K562 (cell line): ENCODE data around the gene ARMC6. TPM values are rescaled to one million over a fixed set of nuclear protein-coding genes. Genes with fewer than 3 reads are reported as not detected.

Experiments used
- BRD9 ChIP-seq: fragments of 450-650 bp; IDR thresholded peaks from 2 replicates; pipeline ENCODE4 v1.6.1; 2018; ENCODE audit warnings: low read depth; ENCODE audit not compliant: partially characterized antibody
- CLOCK ChIP-seq: fragments of 250-450 bp; sonication (Bioruptor Pico); IDR thresholded peaks from 2 replicates; pipeline ENCODE4 v1.4.0; 2020; ENCODE audit warnings: mild to moderate bottlenecking, moderate library complexity, borderline replicate concordance
- ETV1 ChIP-seq: fragments of 450-650 bp; conservative IDR thresholded peaks from 2 replicates; pipeline ENCODE4 v1.6.1; 2016; ENCODE audit warnings: missing genetic modification characterization, control low read depth, low read depth, missing compliant biosample characterization
- FOXA1 ChIP-seq: fragments of 450-650 bp; IDR thresholded peaks from 2 replicates; pipeline ENCODE4 v1.6.1; 2016; ENCODE audit warnings: mild to moderate bottlenecking, borderline replicate concordance
- KLF1 ChIP-seq: fragments of 450-650 bp; IDR thresholded peaks from 2 replicates; pipeline ENCODE4 v1.6.1; 2016; ENCODE audit warnings: missing genetic modification characterization, missing compliant biosample characterization
- NFIC ChIP-seq: fragments of 450-650 bp; IDR thresholded peaks from 2 replicates; pipeline ENCODE4 v1.6.1; 2017; ENCODE audit warnings: mild to moderate bottlenecking, inconsistent platforms
- PHTF2 ChIP-seq: fragments of 250-450 bp; sonication (Bioruptor Pico); IDR thresholded peaks from 2 replicates; pipeline ENCODE4 v1.5.0; 2021; ENCODE audit warnings: mild to moderate bottlenecking
- RBM14 ChIP-seq: fragments of 200-400 bp; formaldehyde crosslinking; IDR thresholded peaks from 2 replicates; pipeline ENCODE4 v1.6.1; 2018; ENCODE audit warnings: low read depth, mild to moderate bottlenecking, low read length, moderate library complexity, borderline replicate concordance; ENCODE audit not compliant: insufficient read depth
- RFX5 ChIP-seq: IDR thresholded peaks from 2 replicates; pipeline ENCODE4 v1.6.1; 2011; ENCODE audit warnings: low read depth, mild to moderate bottlenecking, improper control_type of control experiment, low read length
- SETDB1 ChIP-seq: IDR thresholded peaks from one replicate; pipeline ENCODE4 v1.6.1; 2012; ENCODE audit warnings: low read length, control low read depth, inconsistent platforms
- SIN3A ChIP-seq, 2 experiments: fragments of 150-350 bp in 1 of 2; IDR thresholded peaks; 2 replicates each; pipeline ENCODE4 v1.6.1; 2011 to 2016; ENCODE audit warnings: borderline replicate concordance in 2 of 2, low read depth in 2 of 2, low read length in 2 of 2, mild to moderate bottlenecking in 2 of 2, moderate library complexity in 2 of 2; ENCODE audit not compliant: control insufficient read depth in 1 of 2
- SREBF1 ChIP-seq: fragments of 150-350 bp; IDR thresholded peaks from 2 replicates; pipeline ENCODE4 v1.6.1; 2014; ENCODE audit warnings: antibody characterized with exemption, low read depth, low read length, borderline replicate concordance
- ZFPM2 ChIP-seq: fragments of 250-450 bp; sonication (Bioruptor Pico); IDR thresholded peaks from 2 replicates; pipeline ENCODE4 v1.5.1; 2022; ENCODE audit warnings: mild to moderate bottlenecking
- ZNF589 ChIP-seq: fragments of 200-800 bp; sonication (Bioruptor generic); IDR thresholded peaks from 2 replicates; pipeline ENCODE4 v1.6.1; 2016; ENCODE audit warnings: low read depth, missing genetic modification characterization, missing compliant biosample characterization
- ZNF76 ChIP-seq: fragments of 250-450 bp; sonication (Bioruptor Pico); IDR thresholded peaks from 2 replicates; pipeline ENCODE4 v1.4.0; 2020; ENCODE audit warnings: mild to moderate bottlenecking, moderate library complexity, borderline replicate concordance
- ZSCAN29 ChIP-seq: fragments of 450-650 bp; IDR thresholded peaks from 2 replicates; pipeline ENCODE4 v1.6.1; 2017
- polyA plus RNA-seq, 8 experiments: library from polyadenylated mRNA; depleted of rRNA in 4 of 8; stranded (reverse) in 5 of 8; unstranded in 3 of 8; fragments of >200 nt; fragmentation: Nextera tagmentation in 2 of 8; fragmentation: Illumina TruSeq in 1 of 8; extraction: Ambion mirVana in 2 of 8; extraction: Trizol in 1 of 8; gene quantifications; 2 replicates each; pipeline versions ENCODE4 v1.2.1 to v1.2.3, GENCODE V29; 2011 to 2014; ENCODE audit warnings: inconsistent platforms in 1 of 8, missing spikeins in 1 of 8
- total RNA-seq, 7 experiments: library from RNA; depleted of rRNA in 6 of 7; stranded (reverse); fragments of >200 nt in 6 of 7; fragmentation: Illumina TruSeq in 2 of 7; extraction: Trizol in 2 of 7; gene quantifications; 2 replicates each; pipeline versions ENCODE4 v1.2.1 to v1.2.3, GENCODE V29; 2011 to 2021; ENCODE audit warnings: low replicate concordance in 1 of 7
- TF ChIP-seq, protein P1 (sequence below): sonication (generic); formaldehyde crosslinking; IDR thresholded peaks from 2 replicates; pipeline ENCODE4 v1.8.1; 2023; ENCODE audit warnings: mild to moderate bottlenecking, missing genetic modification reagents
- TF ChIP-seq, protein P2 (sequence below), 2 experiments: fragments of 450-650 bp in 1 of 2; sonication (generic) in 1 of 2; formaldehyde crosslinking; conservative IDR thresholded peaks; 2 replicates each; pipeline versions ENCODE4 v1.4.0 to v1.8.1; 2020 to 2022; ENCODE audit warnings: mild to moderate bottlenecking in 1 of 2, missing genetic modification reagents in 1 of 2
- TF ChIP-seq, protein P3 (sequence below): fragments of 450-650 bp; IDR thresholded peaks from one replicate; pipeline ENCODE4 v1.6.1; 2018; ENCODE audit warnings: mild to moderate bottlenecking, moderate library complexity; ENCODE audit not compliant: partially characterized antibody

The ARMC6 gene
- total and polyA plus RNA-seq, 9 of the 15 experiments (the other 6 are each of a cell fraction or from before 2014, with no cell fraction given): 2.1 to 93.4 (median 63.6) TPM

DNA sequence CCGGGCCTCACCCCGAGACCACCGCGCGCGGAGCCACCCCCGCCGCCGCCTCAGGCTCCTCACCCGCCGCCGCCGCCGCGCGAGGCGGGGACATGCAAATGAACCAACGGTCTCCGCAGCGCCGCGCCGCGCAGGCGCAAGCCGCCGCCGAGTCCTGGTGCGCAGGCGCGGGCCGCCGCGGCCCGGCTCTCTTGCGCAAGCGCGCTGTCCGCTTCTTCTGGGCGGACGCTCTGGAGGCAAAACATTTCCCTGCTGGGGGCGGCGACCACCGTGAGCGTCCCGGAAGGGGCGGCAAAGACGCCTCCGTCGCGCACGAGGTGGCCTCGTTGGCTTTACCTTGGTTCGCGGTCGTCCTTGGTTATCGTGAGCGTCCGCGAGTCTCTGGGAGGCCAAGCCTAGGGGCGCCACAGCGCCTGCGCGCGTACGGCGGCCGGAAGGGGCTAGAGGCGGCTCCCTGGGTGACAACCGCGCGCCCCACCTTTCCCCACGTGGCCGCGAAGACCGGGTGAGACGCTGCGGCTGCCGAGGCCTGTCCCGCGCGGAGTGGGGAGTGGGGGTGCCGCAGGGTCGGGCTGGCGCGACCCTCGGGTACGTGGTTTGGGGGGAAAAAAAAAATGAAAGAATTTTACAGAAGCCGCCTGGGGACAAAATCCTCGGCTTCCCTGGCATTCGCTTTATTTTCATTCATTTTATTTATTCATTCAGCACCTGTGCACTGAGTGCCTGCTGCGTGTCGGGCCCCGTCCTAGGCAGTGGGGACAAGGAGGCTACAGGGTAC lies at the start of gene ARMC6, which contains the start of gene SUGP2 (continued):
- TF ChIP-seq CLOCK: no peak
- TF ChIP-seq SIN3A (IDR thresholded peaks at IDR 0.05; ENCODE audit: borderline replicate concordance in 2 of 2, control insufficient read depth in 1 of 2, low read depth in 2 of 2, low read length in 2 of 2): peak; percentile 88 to 96
- TF ChIP-seq RBM14: 0 out of 2 replicates have a peak, but pooled peaks have one; percentile 69
- no peak for TF ChIP-seq FOXA1
- no peak for TF ChIP-seq PHTF2
- TF ChIP-seq KLF1 (tag): peak; percentile 61; the same call in 1 of the 2 replicates
- no peak for TF ChIP-seq BRD9
- TF ChIP-seq, protein P1, sequence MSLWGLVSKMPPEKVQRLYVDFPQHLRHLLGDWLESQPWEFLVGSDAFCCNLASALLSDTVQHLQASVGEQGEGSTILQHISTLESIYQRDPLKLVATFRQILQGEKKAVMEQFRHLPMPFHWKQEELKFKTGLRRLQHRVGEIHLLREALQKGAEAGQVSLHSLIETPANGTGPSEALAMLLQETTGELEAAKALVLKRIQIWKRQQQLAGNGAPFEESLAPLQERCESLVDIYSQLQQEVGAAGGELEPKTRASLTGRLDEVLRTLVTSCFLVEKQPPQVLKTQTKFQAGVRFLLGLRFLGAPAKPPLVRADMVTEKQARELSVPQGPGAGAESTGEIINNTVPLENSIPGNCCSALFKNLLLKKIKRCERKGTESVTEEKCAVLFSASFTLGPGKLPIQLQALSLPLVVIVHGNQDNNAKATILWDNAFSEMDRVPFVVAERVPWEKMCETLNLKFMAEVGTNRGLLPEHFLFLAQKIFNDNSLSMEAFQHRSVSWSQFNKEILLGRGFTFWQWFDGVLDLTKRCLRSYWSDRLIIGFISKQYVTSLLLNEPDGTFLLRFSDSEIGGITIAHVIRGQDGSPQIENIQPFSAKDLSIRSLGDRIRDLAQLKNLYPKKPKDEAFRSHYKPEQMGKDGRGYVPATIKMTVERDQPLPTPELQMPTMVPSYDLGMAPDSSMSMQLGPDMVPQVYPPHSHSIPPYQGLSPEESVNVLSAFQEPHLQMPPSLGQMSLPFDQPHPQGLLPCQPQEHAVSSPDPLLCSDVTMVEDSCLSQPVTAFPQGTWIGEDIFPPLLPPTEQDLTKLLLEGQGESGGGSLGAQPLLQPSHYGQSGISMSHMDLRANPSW: peak; percentile 21; the same call in 1 of the 2 replicates
- no peak for TF ChIP-seq ZFPM2 (CRISPR knock-in tag)
- no peak for TF ChIP-seq ZSCAN29
- TF ChIP-seq, protein P2, sequence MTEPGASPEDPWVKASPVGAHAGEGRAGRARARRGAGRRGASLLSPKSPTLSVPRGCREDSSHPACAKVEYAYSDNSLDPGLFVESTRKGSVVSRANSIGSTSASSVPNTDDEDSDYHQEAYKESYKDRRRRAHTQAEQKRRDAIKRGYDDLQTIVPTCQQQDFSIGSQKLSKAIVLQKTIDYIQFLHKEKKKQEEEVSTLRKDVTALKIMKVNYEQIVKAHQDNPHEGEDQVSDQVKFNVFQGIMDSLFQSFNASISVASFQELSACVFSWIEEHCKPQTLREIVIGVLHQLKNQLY (CRISPR knock-in tag; conservative IDR thresholded peaks at IDR 0.05): peak in 1 of 2 experiments; percentile 91; a peak in 1 of 4 replicates
- no peak for TF ChIP-seq NFIC
- TF ChIP-seq, protein P3, sequence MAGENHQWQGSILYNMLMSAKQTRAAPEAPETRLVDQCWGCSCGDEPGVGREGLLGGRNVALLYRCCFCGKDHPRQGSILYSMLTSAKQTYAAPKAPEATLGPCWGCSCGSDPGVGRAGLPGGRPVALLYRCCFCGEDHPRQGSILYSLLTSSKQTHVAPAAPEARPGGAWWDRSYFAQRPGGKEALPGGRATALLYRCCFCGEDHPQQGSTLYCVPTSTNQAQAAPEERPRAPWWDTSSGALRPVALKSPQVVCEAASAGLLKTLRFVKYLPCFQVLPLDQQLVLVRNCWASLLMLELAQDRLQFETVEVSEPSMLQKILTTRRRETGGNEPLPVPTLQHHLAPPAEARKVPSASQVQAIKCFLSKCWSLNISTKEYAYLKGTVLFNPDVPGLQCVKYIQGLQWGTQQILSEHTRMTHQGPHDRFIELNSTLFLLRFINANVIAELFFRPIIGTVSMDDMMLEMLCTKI: no peak
- peak; percentile 10 for TF ChIP-seq SETDB1
- TF ChIP-seq RFX5: no peak
- peak; percentile 60 for TF ChIP-seq ETV1 (tag)
- TF ChIP-seq ZNF589: no peak
- no peak for TF ChIP-seq SREBF1
- no peak for TF ChIP-seq ZNF76 (CRISPR knock-in tag)
